ENCODE results near the gene ZNF638.

DNA sequence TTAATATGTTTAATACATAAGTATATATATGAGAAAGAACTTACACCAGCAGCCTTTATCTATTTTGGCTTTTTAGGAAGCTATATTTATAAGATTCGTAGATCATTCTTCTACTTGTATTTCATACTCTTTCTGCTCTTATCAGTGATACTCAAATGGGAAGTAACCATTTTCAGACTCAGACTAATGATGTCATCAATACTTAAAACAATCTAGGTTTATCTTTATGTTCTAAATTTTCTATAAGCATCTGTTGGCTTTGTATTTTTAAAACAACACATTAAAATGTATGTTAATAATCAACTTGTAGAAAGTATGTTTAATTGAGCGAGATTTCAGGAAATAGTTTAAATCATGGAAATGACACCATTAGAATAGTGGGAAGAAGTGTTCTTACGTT lies 70.8 kb downstream of the ZNF638 start:
- TF ChIP-seq EZH2 (IDR thresholded peaks at IDR 0.05; ENCODE audit: borderline replicate concordance, low read length), result no peak
- TF ChIP-seq, protein P1, sequence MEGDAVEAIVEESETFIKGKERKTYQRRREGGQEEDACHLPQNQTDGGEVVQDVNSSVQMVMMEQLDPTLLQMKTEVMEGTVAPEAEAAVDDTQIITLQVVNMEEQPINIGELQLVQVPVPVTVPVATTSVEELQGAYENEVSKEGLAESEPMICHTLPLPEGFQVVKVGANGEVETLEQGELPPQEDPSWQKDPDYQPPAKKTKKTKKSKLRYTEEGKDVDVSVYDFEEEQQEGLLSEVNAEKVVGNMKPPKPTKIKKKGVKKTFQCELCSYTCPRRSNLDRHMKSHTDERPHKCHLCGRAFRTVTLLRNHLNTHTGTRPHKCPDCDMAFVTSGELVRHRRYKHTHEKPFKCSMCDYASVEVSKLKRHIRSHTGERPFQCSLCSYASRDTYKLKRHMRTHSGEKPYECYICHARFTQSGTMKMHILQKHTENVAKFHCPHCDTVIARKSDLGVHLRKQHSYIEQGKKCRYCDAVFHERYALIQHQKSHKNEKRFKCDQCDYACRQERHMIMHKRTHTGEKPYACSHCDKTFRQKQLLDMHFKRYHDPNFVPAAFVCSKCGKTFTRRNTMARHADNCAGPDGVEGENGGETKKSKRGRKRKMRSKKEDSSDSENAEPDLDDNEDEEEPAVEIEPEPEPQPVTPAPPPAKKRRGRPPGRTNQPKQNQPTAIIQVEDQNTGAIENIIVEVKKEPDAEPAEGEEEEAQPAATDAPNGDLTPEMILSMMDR (conservative IDR thresholded peaks at IDR 0.05 in 1 of 2, IDR thresholded peaks at IDR 0.05 in 1 of 2; ENCODE audit: extremely low read depth in 1 of 2, insufficient read depth in 1 of 2, low read depth in 1 of 2, low read length in 2 of 2), result no peak

Measured in mammary epithelial cell (primary cell).